CD4-positive, CD25-positive, alpha-beta regulatory T cell (primary cell): Measurements from ENCODE around the gene RAB7B. TPM values are rescaled to one million over a fixed set of nuclear protein-coding genes. Genes with fewer than 3 reads are reported as not detected.

Source experiments
- ATAC-seq, 2 donors: fragments of 150-1000 bp; cut with Tn5 transposase; one replicate each; pipeline ENCODE4 v1.10.0; 2021; ENCODE audit warnings: low read depth in 2 of 2, moderate number of reproducible peaks in 2 of 2, moderate library complexity in 1 of 2
- DNase-seq, 3 donors: peaks; one replicate each; pipeline versions ENCODE4 v3.0.0 to v3.0.0-alpha.2; 2012 to 2022; ENCODE audit warnings: mixed read lengths in 1 of 3
- H3K27ac ChIP-seq: one replicate; pipeline ENCODE4 v1.7.0; 2013; ENCODE audit warnings: mild to moderate bottlenecking, low read length; ENCODE audit not compliant: insufficient read depth, poor library complexity, severe bottlenecking
- H3K27me3 ChIP-seq: one replicate; pipeline ENCODE4 v1.7.0; 2013; ENCODE audit warnings: low read length; ENCODE audit not compliant: control insufficient read depth, insufficient read depth
- H3K36me3 ChIP-seq: one replicate; pipeline ENCODE4 v1.7.0; 2013; ENCODE audit warnings: mild to moderate bottlenecking, low read length, moderate library complexity; ENCODE audit not compliant: control insufficient read depth, insufficient read depth
- H3K4me1 ChIP-seq: 2 replicates; pipeline ENCODE4 v1.7.0; 2013; ENCODE audit warnings: mild to moderate bottlenecking, low read length; ENCODE audit not compliant: insufficient read depth, control insufficient read depth, poor library complexity, severe bottlenecking
- H3K4me3 ChIP-seq: one replicate; pipeline ENCODE4 v1.7.0; 2013; ENCODE audit warnings: low read depth, mild to moderate bottlenecking, low read length, moderate library complexity
- H3K9me3 ChIP-seq, 2 experiments: 1 replicate in 1 of 2; 2 replicates in 1 of 2; pipeline ENCODE4 v1.7.0; 2013; ENCODE audit warnings: low read length in 2 of 2, mild to moderate bottlenecking in 1 of 2, moderate library complexity in 1 of 2; ENCODE audit not compliant: control insufficient read depth in 2 of 2
- H3K27ac Mint-ChIP-seq, 3 donors: one replicate each; pipeline ENCODE4 v1.8.0; 2020 to 2022; ENCODE audit warnings: mild to moderate bottlenecking in 3 of 3, mixed read lengths in 3 of 3, moderate library complexity in 2 of 3
- H3K27me3 Mint-ChIP-seq: one replicate; pipeline ENCODE4 v1.8.0; 2022; ENCODE audit warnings: mild to moderate bottlenecking, mixed read lengths
- H3K36me3 Mint-ChIP-seq: one replicate; pipeline ENCODE4 v1.8.0; 2020; ENCODE audit warnings: mixed read lengths
- H3K4me1 Mint-ChIP-seq, 4 donors: one replicate each; pipeline ENCODE4 v1.8.0; 2020 to 2022; ENCODE audit warnings: mixed read lengths in 4 of 4, mild to moderate bottlenecking in 1 of 4
- H3K4me3 Mint-ChIP-seq, 4 donors: one replicate each; pipeline ENCODE4 v1.8.0; 2020 to 2022; ENCODE audit warnings: mild to moderate bottlenecking in 4 of 4, mixed read lengths in 4 of 4, moderate library complexity in 3 of 4
- H3K9me3 Mint-ChIP-seq, 7 donors: one replicate each; pipeline ENCODE4 v1.8.0; 2020 to 2022; ENCODE audit warnings: mixed read lengths in 7 of 7, mild to moderate bottlenecking in 3 of 7, moderate library complexity in 2 of 7
- polyA plus RNA-seq, 4 donors: library from polyadenylated mRNA; unstranded; fragments of 300-500 nt; fragmentation: Illumina TruSeq; gene quantifications; one replicate each; pipeline ENCODE4 v1.2.3, GENCODE V29; 2021
- total RNA-seq: library from RNA; stranded (reverse); gene quantifications from one replicate; pipeline ENCODE4 v1.2.3, GENCODE V29; 2022

Gene RAB7B
- total and polyA plus RNA-seq, 5 donors from 2014 or later: not detected

DNA sequence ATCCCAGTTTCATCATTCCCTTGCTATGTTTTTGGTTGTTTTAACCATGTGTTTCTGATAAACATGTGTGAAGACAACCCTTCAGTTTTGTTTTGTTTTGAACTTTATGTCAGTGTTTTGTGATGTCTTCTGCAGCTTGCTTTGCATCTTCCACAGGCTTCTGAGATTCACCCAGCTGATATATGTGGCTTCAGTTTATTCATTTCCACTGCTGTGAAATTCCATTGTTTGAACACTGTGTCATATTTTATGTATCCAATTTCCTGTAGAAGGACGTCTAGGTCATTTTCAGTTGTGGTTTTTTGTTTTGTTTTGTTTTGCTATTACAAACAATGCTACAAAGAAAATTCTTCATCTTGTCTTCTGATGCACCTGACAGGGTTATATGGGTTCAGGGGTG, 32.7 kb downstream of the RAB7B start:
- H3K27me3 Mint-ChIP-seq: peaks cover 8% of the 10 kb centered on the region
- no peak for ATAC-seq
- H3K4me1 Mint-ChIP-seq: peaks cover 0 to 6% (median 4%) of the 10 kb centered on the region in 4 donors
- H3K4me3 ChIP-seq: no peak overlapping the region
- no peaks in the 10 kb centered on the region for H3K27me3 ChIP-seq
- H3K27ac ChIP-seq: no peak overlapping the region
- no peaks in the 10 kb centered on the region for H3K36me3 ChIP-seq
- no peak for DNase-seq
- no peaks in the 10 kb centered on the region for H3K9me3 ChIP-seq
- H3K36me3 Mint-ChIP-seq: no peaks in the 10 kb centered on the region
- no peaks in the 10 kb centered on the region for H3K4me1 ChIP-seq
- no peaks in the 10 kb centered on the region for H3K9me3 Mint-ChIP-seq
- H3K4me3 Mint-ChIP-seq: no peak overlapping the region
- no peak overlapping the region for H3K27ac Mint-ChIP-seq

DNA sequence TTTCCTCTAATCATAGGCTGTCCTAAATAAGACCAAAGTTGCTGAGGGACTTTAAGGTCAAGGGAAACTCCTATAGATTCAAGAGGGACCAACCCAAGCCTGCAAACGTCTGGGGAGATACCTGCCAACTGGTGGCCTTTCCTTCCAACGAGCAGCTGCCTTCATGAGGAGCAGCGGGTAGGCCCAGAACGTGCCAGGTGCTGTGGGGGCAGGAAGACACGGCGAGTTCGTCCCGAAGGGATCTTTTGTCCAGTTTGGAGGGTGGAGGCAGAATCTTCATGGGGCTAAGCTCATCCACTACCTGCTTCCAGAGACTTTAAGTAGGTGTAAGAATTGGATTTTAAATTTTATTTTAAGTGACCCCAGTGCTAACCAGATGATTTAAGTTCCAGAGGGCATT, 34.0 kb downstream of the RAB7B start:
- Mint-ChIP-seq H3K4me1 (peaks cover 0 to 2% (median under 1%) of the 10 kb centered on the region in 4 donors), H3K4me3 (no peak overlapping the region), H3K27me3 (peaks cover 9% of the 10 kb centered on the region), H3K9me3 (no peaks in the 10 kb centered on the region), H3K36me3 (no peaks in the 10 kb centered on the region), H3K27ac (no peak overlapping the region)
- no peaks in the 10 kb centered on the region for H3K36me3 ChIP-seq
- no peaks in the 10 kb centered on the region for H3K4me1 ChIP-seq
- no peaks in the 10 kb centered on the region for H3K27me3 ChIP-seq
- ATAC-seq: no peak
- H3K9me3 ChIP-seq: no peaks in the 10 kb centered on the region
- no peak overlapping the region for H3K27ac ChIP-seq
- no peak overlapping the region for H3K4me3 ChIP-seq
- DNase-seq: no peak

- peaks cover 0 to 2% (median 0%) of the 10 kb centered on the region in 4 donors for H3K4me1 Mint-ChIP-seq
- ATAC-seq: no peak
- no peaks in the 10 kb centered on the region for H3K36me3 Mint-ChIP-seq
- peaks cover 9% of the 10 kb centered on the region for H3K27me3 Mint-ChIP-seq
- Histone ChIP-seq H3K27ac (no peak overlapping the region), H3K4me1 (no peaks in the 10 kb centered on the region), H3K36me3 (no peaks in the 10 kb centered on the region), H3K9me3 (no peaks in the 10 kb centered on the region), H3K4me3 (no peak overlapping the region), H3K27me3 (no peaks in the 10 kb centered on the region)
- DNase-seq: no peak
- H3K4me3 Mint-ChIP-seq: no peak overlapping the region
- peaks cover 0 to 2% (median 0%) of the 10 kb centered on the region in 7 donors for H3K9me3 Mint-ChIP-seq
- no peak overlapping the region for H3K27ac Mint-ChIP-seq
These were observed 35.5 kb downstream of the RAB7B start for GRCh38 chr1:205967554-205968335.

DNA sequence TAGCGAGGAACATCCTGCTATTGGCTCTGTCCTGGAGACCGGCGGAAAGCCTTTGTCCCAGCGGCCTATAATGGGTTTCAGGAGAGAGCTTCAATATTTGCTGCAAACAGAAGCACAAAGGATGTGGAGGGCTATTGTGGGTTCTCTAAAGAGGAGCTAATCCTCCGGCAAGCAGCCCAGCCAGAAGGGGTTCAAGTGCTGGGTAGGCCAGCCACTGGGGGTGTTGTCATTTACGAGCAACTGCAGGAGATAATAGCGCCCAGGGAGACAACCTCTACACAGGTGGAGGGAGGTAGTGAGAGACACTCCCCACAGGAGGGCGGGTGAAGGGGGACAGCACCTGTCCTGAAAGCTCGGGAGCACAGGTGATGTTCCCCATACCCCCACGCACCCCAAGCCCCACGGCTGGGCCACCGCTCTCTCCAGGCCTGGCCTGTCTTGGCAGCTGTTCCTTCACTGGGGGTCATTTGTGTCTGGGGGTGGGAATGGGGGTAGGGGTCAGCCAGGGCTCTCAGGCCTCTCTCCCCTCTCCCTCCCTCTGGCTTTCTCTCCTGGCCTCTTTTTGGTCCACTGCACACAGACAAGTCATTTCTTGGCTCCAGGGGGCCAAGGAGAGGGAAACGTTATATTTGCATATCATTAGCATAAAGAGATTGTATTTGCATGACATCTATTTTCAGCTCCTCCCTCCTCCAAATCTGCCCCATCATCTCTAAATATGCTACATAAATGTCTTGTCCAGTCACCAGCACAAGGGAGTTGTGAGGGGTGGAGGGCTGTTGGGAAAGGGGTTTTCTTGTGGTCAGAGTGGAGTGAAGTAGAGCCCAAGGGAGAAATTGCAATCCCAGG, 37.9 kb downstream of the RAB7B start:
- no peak for DNase-seq

GRCh38 chr1:205963352-205964155, 39.6 kb downstream of the RAB7B start:
- Histone ChIP-seq H3K9me3 (no peaks in the 10 kb centered on the region), H3K27me3 (no peaks in the 10 kb centered on the region), H3K36me3 (no peaks in the 10 kb centered on the region), H3K4me3 (no peak overlapping the region), H3K27ac (no peak overlapping the region), H3K4me1 (no peaks in the 10 kb centered on the region)
- Mint-ChIP-seq H3K4me1 (no peaks in the 10 kb centered on the region), H3K27ac (no peak overlapping the region), H3K4me3 (no peak overlapping the region), H3K9me3 (peaks cover 0 to 3% (median 0%) of the 10 kb centered on the region in 7 donors), H3K36me3 (no peaks in the 10 kb centered on the region), H3K27me3 (peaks cover 15% of the 10 kb centered on the region)
- ATAC-seq (no peak), DNase-seq (no peak)

More for the DNA sequence above, 37.9 kb downstream of the RAB7B start:
- Mint-ChIP-seq H3K9me3 (peaks cover 0 to 2% (median 0%) of the 10 kb centered on the region in 7 donors), H3K4me1 (no peaks in the 10 kb centered on the region), H3K27me3 (peaks cover 7% of the 10 kb centered on the region), H3K4me3 (no peak overlapping the region), H3K36me3 (no peaks in the 10 kb centered on the region), H3K27ac (no peak overlapping the region)
- no peaks in the 10 kb centered on the region for H3K36me3 ChIP-seq
- no peaks in the 10 kb centered on the region for H3K27me3 ChIP-seq
- H3K9me3 ChIP-seq: no peaks in the 10 kb centered on the region
- ATAC-seq: no peak
- H3K27ac ChIP-seq: no peak overlapping the region
- H3K4me1 ChIP-seq: no peaks in the 10 kb centered on the region
- no peak overlapping the region for H3K4me3 ChIP-seq

- no peak overlapping the region for H3K27ac Mint-ChIP-seq
- ATAC-seq: no peak
- Histone ChIP-seq H3K27ac (no peak overlapping the region), H3K27me3 (no peaks in the 10 kb centered on the region), H3K4me1 (no peaks in the 10 kb centered on the region), H3K4me3 (no peak overlapping the region), H3K36me3 (no peaks in the 10 kb centered on the region), H3K9me3 (no peaks in the 10 kb centered on the region)
- peaks cover 15% of the 10 kb centered on the region for H3K27me3 Mint-ChIP-seq
- no peak for DNase-seq
- H3K4me1 Mint-ChIP-seq: no peaks in the 10 kb centered on the region
- peaks cover 0 to 3% (median 0%) of the 10 kb centered on the region in 7 donors for H3K9me3 Mint-ChIP-seq
- H3K36me3 Mint-ChIP-seq: no peaks in the 10 kb centered on the region
- H3K4me3 Mint-ChIP-seq: no peak overlapping the region
These were observed 40.4 kb downstream of the RAB7B start for GRCh38 chr1:205962821-205963221.

DNA sequence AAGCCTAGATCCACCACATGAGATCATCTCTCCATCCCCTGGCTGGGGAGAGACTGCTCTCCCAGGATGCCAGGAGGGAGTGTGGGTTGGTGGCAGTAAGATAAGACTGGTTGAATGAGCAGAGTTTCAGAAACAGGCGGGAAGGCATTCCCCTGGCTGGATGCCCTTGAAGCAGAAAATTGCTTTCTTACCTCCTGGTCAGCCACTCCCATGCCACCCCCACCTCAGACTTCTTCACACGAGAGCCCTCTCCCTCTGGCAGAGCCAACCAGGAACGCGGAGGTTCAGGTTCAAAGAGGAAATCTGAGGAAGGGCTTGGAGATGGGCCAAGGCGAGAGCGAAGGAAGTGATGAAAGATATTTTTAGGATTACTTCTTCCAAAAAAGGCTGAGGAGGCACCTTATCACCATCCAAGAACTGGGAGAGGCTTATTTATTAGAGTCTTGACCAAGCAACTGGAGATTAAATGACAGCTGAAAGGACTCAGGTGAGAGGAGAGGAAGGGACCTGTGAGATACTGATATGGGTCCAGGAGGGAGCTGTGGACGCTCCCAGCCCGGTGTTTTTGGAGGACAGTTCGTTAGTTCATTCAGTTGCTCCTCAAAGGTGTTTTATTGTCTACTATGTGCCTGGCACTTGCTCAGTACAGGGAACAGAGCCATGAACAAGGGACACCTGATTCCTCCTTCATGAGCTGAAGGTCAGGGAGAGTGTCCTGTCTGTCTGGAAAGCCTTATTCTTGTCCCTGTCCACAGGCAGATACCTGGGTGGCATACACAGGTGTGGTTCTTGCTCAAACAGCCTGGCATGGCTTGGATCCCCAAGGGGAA, 41.0 kb downstream of the RAB7B start:
- Mint-ChIP-seq H3K4me3 (no peak overlapping the region), H3K4me1 (no peaks in the 10 kb centered on the region), H3K27me3 (peaks cover 21% of the 10 kb centered on the region), H3K27ac (no peak overlapping the region), H3K9me3 (peaks cover 0 to 3% (median 0%) of the 10 kb centered on the region in 7 donors), H3K36me3 (no peaks in the 10 kb centered on the region)
- Histone ChIP-seq H3K4me1 (no peaks in the 10 kb centered on the region), H3K36me3 (no peaks in the 10 kb centered on the region), H3K27me3 (no peaks in the 10 kb centered on the region), H3K9me3 (no peaks in the 10 kb centered on the region), H3K4me3 (no peak overlapping the region), H3K27ac (no peak overlapping the region)
- no peak for ATAC-seq
- no peak for DNase-seq
